IMR-90 (cell line): ENCODE results near the gene PACS1. TPM values are rescaled to one million over a fixed set of nuclear protein-coding genes. Genes with fewer than 3 reads are reported as not detected.

Source experiments
- RAD21 ChIP-seq: IDR thresholded peaks from 2 replicates; pipeline ENCODE4 v1.6.1; 2012; ENCODE audit warnings: low read length, improper control_type of control experiment
- RFX5 ChIP-seq: IDR thresholded peaks from 2 replicates; pipeline ENCODE4 v1.8.0; 2012; ENCODE audit warnings: low read depth, mild to moderate bottlenecking, low read length, moderate library complexity
- polyA plus RNA-seq, 3 experiments: library from polyadenylated mRNA; depleted of rRNA; stranded (reverse); fragments of >200 nt; gene quantifications; 2 replicates each; pipeline ENCODE4 v1.2.3, GENCODE V29; 2012; ENCODE audit warnings: low replicate concordance in 1 of 3
- total RNA-seq: library from RNA; depleted of rRNA; stranded (reverse); fragments of >200 nt; gene quantifications from 2 replicates; pipeline ENCODE4 v1.2.3, GENCODE V29; 2012
- TF ChIP-seq, protein P1 (sequence below): conservative IDR thresholded peaks from 2 replicates; pipeline ENCODE4 v1.5.1; 2012; ENCODE audit warnings: mild to moderate bottlenecking, low read depth, low read length, improper control_type of control experiment

PACS1 gene
- total and polyA plus RNA-seq, 2 of the 4 experiments (the other 2 are of a cell fraction), result 7.3 to 32.0 TPM

- TF ChIP-seq, protein P1, sequence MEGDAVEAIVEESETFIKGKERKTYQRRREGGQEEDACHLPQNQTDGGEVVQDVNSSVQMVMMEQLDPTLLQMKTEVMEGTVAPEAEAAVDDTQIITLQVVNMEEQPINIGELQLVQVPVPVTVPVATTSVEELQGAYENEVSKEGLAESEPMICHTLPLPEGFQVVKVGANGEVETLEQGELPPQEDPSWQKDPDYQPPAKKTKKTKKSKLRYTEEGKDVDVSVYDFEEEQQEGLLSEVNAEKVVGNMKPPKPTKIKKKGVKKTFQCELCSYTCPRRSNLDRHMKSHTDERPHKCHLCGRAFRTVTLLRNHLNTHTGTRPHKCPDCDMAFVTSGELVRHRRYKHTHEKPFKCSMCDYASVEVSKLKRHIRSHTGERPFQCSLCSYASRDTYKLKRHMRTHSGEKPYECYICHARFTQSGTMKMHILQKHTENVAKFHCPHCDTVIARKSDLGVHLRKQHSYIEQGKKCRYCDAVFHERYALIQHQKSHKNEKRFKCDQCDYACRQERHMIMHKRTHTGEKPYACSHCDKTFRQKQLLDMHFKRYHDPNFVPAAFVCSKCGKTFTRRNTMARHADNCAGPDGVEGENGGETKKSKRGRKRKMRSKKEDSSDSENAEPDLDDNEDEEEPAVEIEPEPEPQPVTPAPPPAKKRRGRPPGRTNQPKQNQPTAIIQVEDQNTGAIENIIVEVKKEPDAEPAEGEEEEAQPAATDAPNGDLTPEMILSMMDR, result no peak
- TF ChIP-seq RAD21 (no peak), RFX5 (no peak)
These were observed 720 bp downstream of the PACS1 start (continued) for GRCh38 chr11:66070604-66071380.
